ENCODE data around the gene LYRM4. TPM values are rescaled to one million over a fixed set of nuclear protein-coding genes. Genes with fewer than 3 reads are reported as not detected.

Gene LYRM4
- total RNA-seq, 2 experiments from 2014 or later = 36.4 to 39.6 TPM

GRCh38 chr6:5190507-5190906 is 70.2 kb downstream of the LYRM4 start:
- ATAC-seq (no peak), DNase-seq (no peak)
- H3K9me3 Mint-ChIP-seq (ENCODE audit: low read depth) = no peaks in the 10 kb centered on the region
- H3K4me3 Mint-ChIP-seq = no peak overlapping the region
- no peak overlapping the region for H3K27ac Mint-ChIP-seq
- H3K36me3 Mint-ChIP-seq = peaks cover 1% of the 10 kb centered on the region
- CTCF ChIA-PET = interaction anchor here (0.8 to 1.8 kb wide), 2 partner anchors 16 to 150 kb away, joined by 3 to 5 read pairs; no protein-coding TSS in a partner anchor
- peaks cover 8% of the 10 kb centered on the region for H3K4me1 Mint-ChIP-seq
- H3K27me3 Mint-ChIP-seq = no peaks in the 10 kb centered on the region

GRCh38 chr6:5188646-5189045 is 72.1 kb downstream of the LYRM4 start:
- no peak for ATAC-seq
- no peaks in the 10 kb centered on the region for H3K9me3 Mint-ChIP-seq (ENCODE audit: low read depth)
- CTCF ChIA-PET = no interaction called here
- no peaks in the 10 kb centered on the region for H3K36me3 Mint-ChIP-seq
- H3K4me3 Mint-ChIP-seq = no peak overlapping the region
- H3K4me1 Mint-ChIP-seq = peaks cover 7% of the 10 kb centered on the region
- H3K27me3 Mint-ChIP-seq = no peaks in the 10 kb centered on the region
- H3K27ac Mint-ChIP-seq = no peak overlapping the region
- DNase-seq = no peak

- no peak overlapping the region for H3K27ac Mint-ChIP-seq
- CTCF ChIA-PET = interaction anchor here (3.3 kb wide), 1 partner anchor 10 kb away, joined by 13 read pairs; no protein-coding TSS in a partner anchor
Measured at GRCh38 chr6:5184878-5185277, 75.9 kb downstream of the LYRM4 start.

GRCh38 chr6:5184218-5184617 is 76.5 kb downstream of the LYRM4 start:
- peaks cover 13% of the 10 kb centered on the region for H3K4me1 Mint-ChIP-seq
- no peak for ATAC-seq
- no peak for DNase-seq
- CTCF ChIA-PET = interaction anchor here (3.3 kb wide), 1 partner anchor 10 kb away, joined by 13 read pairs; no protein-coding TSS in a partner anchor
- H3K27ac Mint-ChIP-seq = no peak overlapping the region
- H3K4me3 Mint-ChIP-seq = no peak overlapping the region
- peaks cover 3% of the 10 kb centered on the region for H3K36me3 Mint-ChIP-seq
- no peaks in the 10 kb centered on the region for H3K9me3 Mint-ChIP-seq (ENCODE audit: low read depth)
- H3K27me3 Mint-ChIP-seq = no peaks in the 10 kb centered on the region

More at GRCh38 chr6:5184878-5185277, 75.9 kb downstream of the LYRM4 start:
- H3K4me1 Mint-ChIP-seq = peaks cover 13% of the 10 kb centered on the region
- no peak for ATAC-seq
- no peaks in the 10 kb centered on the region for H3K27me3 Mint-ChIP-seq
- H3K9me3 Mint-ChIP-seq (ENCODE audit: low read depth) = no peaks in the 10 kb centered on the region
- no peak for DNase-seq
- no peak overlapping the region for H3K4me3 Mint-ChIP-seq
- no peaks in the 10 kb centered on the region for H3K36me3 Mint-ChIP-seq

GRCh38 chr6:5181510-5182317 is 79.0 kb downstream of the LYRM4 start:
- Mint-ChIP-seq H3K36me3 (peaks cover 4% of the 10 kb centered on the region), H3K27me3 (no peaks in the 10 kb centered on the region), H3K27ac (no peak overlapping the region), H3K4me3 (no peak overlapping the region), H3K4me1 (peaks cover 24% of the 10 kb centered on the region), H3K9me3 (ENCODE audit: low read depth) (no peaks in the 10 kb centered on the region)
- CTCF ChIA-PET = interaction anchor here (1.1 to 1.2 kb wide), 2 partner anchors 28 to 39 kb away, joined by 3 to 4 read pairs; no protein-coding TSS in a partner anchor
- ATAC-seq (no peak), DNase-seq (no peak)

GRCh38 chr6:5180636-5181035 is 80.1 kb downstream of the LYRM4 start:
- Mint-ChIP-seq H3K27me3 (no peaks in the 10 kb centered on the region), H3K27ac (no peak overlapping the region), H3K9me3 (ENCODE audit: low read depth) (no peaks in the 10 kb centered on the region), H3K36me3 (peaks cover 5% of the 10 kb centered on the region), H3K4me3 (no peak overlapping the region), H3K4me1 (peaks cover 33% of the 10 kb centered on the region)
- DNase-seq (no peak), ATAC-seq (no peak)
- CTCF ChIA-PET = interaction anchor here (1.0 to 1.2 kb wide), 2 partner anchors 13 to 37 kb away, joined by 3 to 6 read pairs; no protein-coding TSS in a partner anchor

GRCh38 chr6:5179917-5180316 is 80.8 kb downstream of the LYRM4 start:
- no peak for DNase-seq

GRCh38 chr6:5178806-5179205 is 81.9 kb downstream of the LYRM4 start:
- CTCF ChIA-PET = interaction anchor here (0.6 to 2.3 kb wide), 3 partner anchors 13 to 124 kb away, joined by 3 to 7 read pairs (median 4); no protein-coding TSS in a partner anchor
- H3K9me3 Mint-ChIP-seq (ENCODE audit: low read depth) = no peaks in the 10 kb centered on the region
- ATAC-seq (no peak), DNase-seq (no peak)
- no peak overlapping the region for H3K27ac Mint-ChIP-seq
- H3K4me1 Mint-ChIP-seq = peaks cover 50% of the 10 kb centered on the region
- no peaks in the 10 kb centered on the region for H3K27me3 Mint-ChIP-seq
- peaks cover 5% of the 10 kb centered on the region for H3K36me3 Mint-ChIP-seq
- no peak overlapping the region for H3K4me3 Mint-ChIP-seq

More at GRCh38 chr6:5179917-5180316, 80.8 kb downstream of the LYRM4 start:
- H3K36me3 Mint-ChIP-seq = peaks cover 5% of the 10 kb centered on the region
- H3K4me3 Mint-ChIP-seq = no peak overlapping the region
- no peaks in the 10 kb centered on the region for H3K9me3 Mint-ChIP-seq (ENCODE audit: low read depth)
- peaks cover 41% of the 10 kb centered on the region for H3K4me1 Mint-ChIP-seq
- no peaks in the 10 kb centered on the region for H3K27me3 Mint-ChIP-seq
- no peak for ATAC-seq
- H3K27ac Mint-ChIP-seq = no peak overlapping the region
- CTCF ChIA-PET = interaction anchor here (1.0 to 1.5 kb wide), 3 partner anchors 12 to 36 kb away, joined by 3 to 6 read pairs (median 4); no protein-coding TSS in a partner anchor

- no peaks in the 10 kb centered on the region for H3K9me3 Mint-ChIP-seq (ENCODE audit: low read depth)
- peaks cover 5% of the 10 kb centered on the region for H3K36me3 Mint-ChIP-seq
- ATAC-seq (peak; percentile 38), DNase-seq (peak; percentile 66)
- CTCF ChIA-PET = interaction anchor here (1.0 to 4.8 kb wide), 9 partner anchors 8 to 127 kb away, joined by 3 to 33 read pairs (median 4); partner anchors contain the start of gene FARS2
- peaks cover 62% of the 10 kb centered on the region for H3K4me1 Mint-ChIP-seq
- no peaks in the 10 kb centered on the region for H3K27me3 Mint-ChIP-seq
- peak overlapping the region; percentile 95 for H3K27ac Mint-ChIP-seq
- peak overlapping the region; percentile 38 for H3K4me3 Mint-ChIP-seq
Measured at GRCh38 chr6:5175635-5176034, 85.1 kb downstream of the LYRM4 start.

- Mint-ChIP-seq H3K27ac (peak overlapping the region; percentile 95), H3K9me3 (ENCODE audit: low read depth) (no peaks in the 10 kb centered on the region), H3K36me3 (peaks cover 5% of the 10 kb centered on the region), H3K27me3 (no peaks in the 10 kb centered on the region), H3K4me3 (peak overlapping the region; percentile 60), H3K4me1 (peaks cover 57% of the 10 kb centered on the region)
- CTCF ChIA-PET = interaction anchor here (0.6 to 4.8 kb wide), 18 partner anchors 9 to 165 kb away, joined by 3 to 33 read pairs (median 5); partner anchors contain the start of genes FARS2 and LYRM4
- DNase-seq (peak; percentile 50), ATAC-seq (peak; percentile 34)
Measured at GRCh38 chr6:5174756-5175549, 85.8 kb downstream of the LYRM4 start.

GRCh38 chr6:5174244-5174643 is 86.5 kb downstream of the LYRM4 start:
- Mint-ChIP-seq H3K9me3 (ENCODE audit: low read depth) (no peaks in the 10 kb centered on the region), H3K27me3 (no peaks in the 10 kb centered on the region), H3K36me3 (peaks cover 3% of the 10 kb centered on the region), H3K4me3 (peak overlapping the region; percentile 60), H3K27ac (peak overlapping the region; percentile 95), H3K4me1 (peaks cover 50% of the 10 kb centered on the region)
- peak; percentile 89 for DNase-seq
- ATAC-seq = peak; percentile 99
- CTCF ChIA-PET = interaction anchor here (0.8 to 4.8 kb wide), 14 partner anchors 9 to 165 kb away, joined by 3 to 33 read pairs (median 5); partner anchors contain the start of genes FARS2 and LYRM4

- CTCF ChIA-PET = interaction anchor here (0.8 to 4.8 kb wide), 11 partner anchors 9 to 166 kb away, joined by 3 to 33 read pairs (median 5); partner anchors contain the start of genes FARS2 and LYRM4
- Mint-ChIP-seq H3K36me3 (peaks cover 1% of the 10 kb centered on the region), H3K27ac (peak overlapping the region; percentile 95), H3K27me3 (no peaks in the 10 kb centered on the region), H3K4me3 (peak overlapping the region; percentile 60), H3K9me3 (ENCODE audit: low read depth) (no peaks in the 10 kb centered on the region), H3K4me1 (peaks cover 49% of the 10 kb centered on the region)
- ATAC-seq (peak; percentile 5), DNase-seq (no peak)
Measured at GRCh38 chr6:5173810-5174209, 86.9 kb downstream of the LYRM4 start.
